Activated CD8-positive, alpha-beta memory T cell treated with anti-CD3 and anti-CD28 coated beads, Interleukin-2, amount 50 U/mL, for 48 hours (primary cell): ENCODE data around the gene FEM1A.
"Not testable (repeated sequence)": the region's sequence is repeated elsewhere in the genome, so short reads cannot be mapped to it uniquely, and the experiment has no call there.

ENCODE experiments used
- DNase-seq: peaks from one replicate; pipeline ENCODE4 v3.0.0-alpha.2; 2020

FEM1A gene

DNA sequence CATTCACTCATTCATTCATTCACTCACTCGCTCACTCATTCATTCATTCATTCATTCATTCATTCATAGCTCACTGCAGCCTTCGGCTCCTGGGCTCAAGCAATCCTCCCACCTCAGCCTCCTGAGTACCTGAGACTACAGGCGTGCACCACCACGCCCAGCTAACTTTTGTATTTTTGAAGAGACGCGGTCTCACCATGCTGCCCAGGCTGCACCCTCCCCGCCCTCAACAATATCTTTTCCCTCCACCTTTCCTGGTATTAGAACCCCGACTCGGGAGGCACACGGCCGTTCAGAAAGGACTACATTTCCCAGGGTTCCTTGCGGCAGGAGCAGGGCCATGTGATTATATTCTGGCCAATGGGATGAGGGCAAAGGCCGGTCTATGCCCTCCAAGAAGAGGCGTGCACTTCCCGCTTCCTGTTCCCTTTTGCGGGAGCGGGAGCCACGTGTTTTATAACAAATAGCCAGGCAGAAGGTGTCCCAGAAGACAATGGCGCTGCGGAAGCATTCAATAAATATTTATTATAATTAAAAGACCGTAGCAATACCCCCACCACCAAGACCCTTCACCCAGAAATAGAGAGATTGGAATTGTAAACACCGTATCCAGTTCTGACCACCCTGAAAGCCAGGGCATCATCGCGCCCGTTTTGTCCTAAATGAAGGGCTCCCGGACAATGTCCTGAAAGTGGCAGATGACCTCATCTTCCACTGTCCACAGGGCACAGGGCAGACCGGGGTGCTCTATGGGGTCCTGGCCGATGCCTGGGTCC, 24.1 kb downstream of the FEM1A start:
- DNase-seq, result peak; percentile 86

DNA sequence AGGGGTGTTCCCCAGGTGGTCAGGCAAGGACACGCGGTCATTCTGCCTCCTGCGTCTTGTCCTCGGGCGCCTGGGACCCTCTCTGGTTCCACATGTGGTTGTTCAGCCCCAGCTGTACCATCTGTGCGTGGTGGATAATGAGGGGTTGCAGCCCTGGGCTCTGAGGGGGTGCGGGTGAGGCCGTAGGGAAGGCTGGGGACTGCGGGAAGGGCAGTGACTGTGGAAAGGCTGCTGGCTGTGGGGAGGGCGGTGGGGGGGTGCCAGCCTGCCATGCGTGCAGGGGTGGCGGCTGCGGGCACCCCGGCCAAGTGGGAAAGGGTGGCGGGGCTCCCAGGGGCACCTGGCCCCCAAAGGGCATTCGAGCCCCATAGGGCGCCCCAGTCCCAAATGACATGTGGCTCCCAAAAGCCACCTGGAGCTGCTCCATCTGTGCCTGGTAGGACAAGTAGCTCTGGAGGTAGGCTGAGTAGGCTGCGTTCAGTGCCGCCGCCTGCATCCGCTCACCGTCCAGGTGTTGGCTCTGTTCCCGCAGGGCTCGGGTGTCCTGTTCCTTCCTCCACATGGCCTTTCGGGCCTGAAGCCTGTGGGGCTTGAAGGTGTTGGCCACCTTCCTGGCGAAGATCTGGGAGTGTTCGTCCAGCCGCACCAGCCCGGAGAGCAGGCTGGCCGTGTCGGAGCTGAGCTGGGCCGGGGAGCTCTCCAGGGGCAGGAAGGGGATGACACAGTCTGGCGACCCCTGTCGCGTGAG, 24.8 kb downstream of the FEM1A start:
- peak; percentile 59 for DNase-seq

DNA sequence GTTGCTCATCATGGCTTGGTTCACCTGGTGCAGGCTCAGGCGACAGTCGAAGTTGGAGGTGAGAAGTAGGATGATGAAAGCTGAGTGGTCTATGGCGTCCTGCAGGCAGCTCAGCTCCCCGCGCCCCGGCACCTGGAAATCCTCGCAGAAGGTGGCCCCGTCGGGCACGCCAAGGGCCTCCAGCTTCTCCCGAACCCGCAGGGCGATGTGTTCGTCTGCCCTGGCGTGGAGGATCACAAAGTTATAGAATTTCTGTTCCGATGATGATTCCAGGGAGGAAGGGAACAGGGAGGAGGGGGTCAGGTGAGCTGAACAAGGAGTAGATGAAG, 25.4 kb downstream of the FEM1A start:
- DNase-seq, result no peak

DNA sequence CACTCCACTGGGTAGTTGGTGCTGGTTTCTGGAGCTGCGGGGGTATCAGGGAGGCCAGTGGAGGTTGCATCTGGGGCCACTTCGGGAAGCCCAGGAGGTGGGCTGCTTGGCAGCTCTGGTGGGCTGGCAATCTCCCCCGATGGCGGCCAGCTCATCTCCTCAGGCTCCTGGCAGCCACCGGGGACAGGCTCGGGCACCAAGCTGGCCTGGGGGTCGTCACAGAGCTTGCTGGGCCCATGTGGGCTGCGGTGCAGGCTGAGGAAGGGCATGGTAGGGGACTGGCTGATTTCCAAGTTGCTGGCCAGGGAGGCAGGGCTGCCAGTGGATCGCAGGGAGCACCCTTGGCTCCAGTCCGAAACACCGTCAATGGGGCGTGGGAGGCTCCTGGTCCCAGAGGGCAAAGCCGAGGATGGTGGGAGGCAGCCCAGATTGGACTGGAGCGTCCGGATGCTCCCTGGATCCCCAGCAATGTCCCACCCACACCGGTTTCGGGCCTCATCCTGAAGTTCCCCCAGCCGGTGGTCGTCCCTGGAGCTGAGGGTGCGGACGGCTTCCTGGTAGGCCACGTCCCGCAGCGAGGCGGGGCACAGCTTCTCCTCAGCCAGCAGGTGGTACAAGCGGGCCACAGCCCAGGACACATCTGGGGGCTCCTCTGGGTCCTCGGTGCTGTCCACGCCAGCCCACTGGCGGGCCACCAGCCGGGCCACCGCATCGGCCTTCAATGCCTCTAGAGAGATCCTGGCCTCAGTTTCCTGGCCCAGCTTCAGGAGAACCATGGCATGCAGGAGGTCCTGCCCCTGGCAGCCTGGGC, 26.1 kb downstream of the FEM1A start:
- DNase-seq, result no peak

DNA sequence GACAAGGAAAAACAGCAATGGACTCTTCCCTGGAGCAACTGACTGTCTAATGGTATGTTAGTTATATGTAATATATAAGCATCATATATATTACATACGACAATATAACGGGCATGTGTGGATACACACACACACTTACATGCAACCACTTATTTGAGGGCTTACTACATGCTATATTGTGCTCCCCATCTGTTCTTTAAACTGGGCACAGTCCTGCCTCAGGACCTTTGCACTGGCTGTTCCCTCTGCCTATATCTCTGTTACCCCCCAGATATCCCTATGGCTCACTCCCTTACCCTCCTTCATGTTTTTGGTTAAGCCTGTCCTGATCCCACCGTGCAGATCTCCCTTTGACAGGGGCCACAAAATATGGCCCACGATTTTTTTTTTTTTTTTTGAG, 29.7 kb downstream of the FEM1A start:
- no peak for DNase-seq

DNA sequence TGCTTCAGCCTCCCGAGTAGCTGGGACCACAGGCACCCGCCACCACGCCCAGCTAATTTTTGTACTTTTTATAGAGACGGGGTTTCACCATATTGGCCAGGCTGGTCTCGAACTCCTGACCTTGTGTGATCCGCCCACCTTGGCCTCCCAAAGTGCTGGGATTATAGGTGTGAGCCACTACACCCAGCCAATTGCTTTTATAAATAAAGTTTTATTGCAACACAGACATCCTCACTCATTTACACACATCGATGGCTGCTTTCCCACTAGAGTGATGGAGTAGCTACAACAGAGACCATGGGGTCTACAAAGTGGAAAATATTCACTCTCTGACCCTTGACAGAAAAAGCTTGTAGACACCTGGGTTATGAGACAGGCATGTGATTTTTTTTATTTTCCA, 30.8 kb downstream of the FEM1A start:
- not testable (repeated sequence) for DNase-seq

DNA sequence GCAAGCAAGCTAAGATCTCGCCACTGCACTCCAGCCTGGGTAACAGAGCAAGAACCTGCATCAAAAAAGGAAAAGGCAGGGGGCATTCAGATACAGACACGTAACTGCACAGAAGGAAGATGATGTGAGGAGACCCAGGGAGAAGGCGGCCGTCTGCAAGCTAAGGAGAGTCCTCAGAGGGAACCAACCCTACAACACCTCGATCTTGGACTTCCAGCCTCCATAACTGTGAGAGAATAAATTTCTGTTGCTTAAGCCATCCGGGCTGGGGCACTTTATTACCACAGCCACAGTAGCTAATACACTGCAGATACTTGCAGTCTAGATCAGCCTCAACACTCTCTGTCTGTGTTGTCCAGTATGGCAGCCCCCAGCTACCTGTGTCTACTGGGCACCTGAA, 32.0 kb downstream of the FEM1A start:
- no peak for DNase-seq

DNA sequence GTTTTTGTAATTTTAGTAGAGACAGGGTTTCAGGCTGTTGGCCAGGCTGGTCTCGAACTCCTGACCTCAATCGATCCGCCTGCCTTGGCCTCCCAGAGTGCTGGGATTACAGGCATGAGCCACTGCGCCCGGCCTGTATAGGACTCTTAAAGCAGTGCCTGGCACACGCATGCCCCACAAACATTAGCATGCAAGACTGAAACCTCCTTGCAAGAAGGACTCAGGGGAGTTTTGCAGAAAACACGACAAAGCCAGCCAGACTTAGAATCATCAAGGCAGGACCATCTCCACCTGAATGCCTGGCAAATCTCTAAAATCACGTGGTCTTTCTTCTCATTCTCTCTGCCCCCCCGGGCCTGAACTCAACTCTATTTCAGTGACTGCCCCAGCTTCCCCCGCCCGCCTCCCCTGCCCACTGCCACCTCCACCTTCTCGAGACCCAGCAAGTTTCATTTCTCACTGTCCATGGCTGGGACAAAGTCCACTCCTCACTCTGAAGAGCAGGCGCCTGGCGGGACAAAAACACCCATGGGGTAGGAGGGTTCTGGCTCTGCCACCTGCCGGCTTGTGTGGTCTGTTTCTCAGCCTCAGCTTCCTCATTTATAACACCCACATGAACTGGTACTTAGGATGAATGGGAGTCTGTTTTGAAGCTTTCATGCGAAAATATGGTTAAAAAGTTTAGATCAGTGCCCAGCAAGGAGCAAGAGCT, 37.6 kb downstream of the FEM1A start:
- DNase-seq, result no peak

DNA sequence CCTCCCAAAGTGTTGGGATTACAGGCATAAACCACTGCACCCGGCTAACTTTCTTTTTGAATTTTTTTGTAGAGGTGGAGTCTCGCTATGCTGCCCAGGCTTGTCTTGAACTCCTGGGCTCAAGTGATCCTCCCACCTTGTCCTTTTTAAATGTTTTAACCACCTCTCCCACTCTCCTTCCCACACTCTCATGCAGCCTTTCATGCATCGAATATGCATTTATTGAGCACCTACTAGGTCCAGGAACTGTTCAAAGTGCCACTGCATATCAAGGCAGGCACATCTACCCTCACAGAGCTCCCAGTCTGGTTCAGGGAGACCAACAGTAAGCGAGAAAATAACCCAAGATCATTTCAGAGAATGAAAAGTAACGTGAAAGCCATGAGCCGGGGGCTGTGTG, 38.8 kb downstream of the FEM1A start:
- DNase-seq, result no peak

DNA sequence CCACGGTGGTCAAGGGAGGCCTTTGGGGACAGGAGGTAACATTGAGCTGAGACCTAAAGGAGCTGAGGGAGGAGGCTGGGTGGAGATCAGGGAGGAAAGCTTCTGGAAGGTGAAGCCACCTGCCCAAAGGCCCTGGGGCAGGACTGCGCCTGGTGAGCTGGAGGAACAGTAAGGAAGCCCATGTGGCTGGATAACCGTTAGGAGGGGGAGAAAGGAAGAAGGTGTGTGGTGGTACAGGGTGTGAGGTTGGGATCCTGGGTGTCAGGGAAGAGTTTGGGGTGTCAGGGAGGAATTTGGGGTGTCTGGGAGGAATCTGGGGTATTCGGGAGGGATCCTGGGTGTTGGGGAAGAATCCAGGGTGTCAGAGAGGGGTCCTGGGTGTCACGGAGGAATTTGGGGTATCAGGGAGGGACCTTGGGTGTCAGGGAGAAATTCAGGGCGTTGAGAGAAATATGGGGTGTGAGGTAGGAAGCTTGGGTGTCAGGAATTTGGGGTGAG, 39.3 kb downstream of the FEM1A start:
- no peak for DNase-seq

DNA sequence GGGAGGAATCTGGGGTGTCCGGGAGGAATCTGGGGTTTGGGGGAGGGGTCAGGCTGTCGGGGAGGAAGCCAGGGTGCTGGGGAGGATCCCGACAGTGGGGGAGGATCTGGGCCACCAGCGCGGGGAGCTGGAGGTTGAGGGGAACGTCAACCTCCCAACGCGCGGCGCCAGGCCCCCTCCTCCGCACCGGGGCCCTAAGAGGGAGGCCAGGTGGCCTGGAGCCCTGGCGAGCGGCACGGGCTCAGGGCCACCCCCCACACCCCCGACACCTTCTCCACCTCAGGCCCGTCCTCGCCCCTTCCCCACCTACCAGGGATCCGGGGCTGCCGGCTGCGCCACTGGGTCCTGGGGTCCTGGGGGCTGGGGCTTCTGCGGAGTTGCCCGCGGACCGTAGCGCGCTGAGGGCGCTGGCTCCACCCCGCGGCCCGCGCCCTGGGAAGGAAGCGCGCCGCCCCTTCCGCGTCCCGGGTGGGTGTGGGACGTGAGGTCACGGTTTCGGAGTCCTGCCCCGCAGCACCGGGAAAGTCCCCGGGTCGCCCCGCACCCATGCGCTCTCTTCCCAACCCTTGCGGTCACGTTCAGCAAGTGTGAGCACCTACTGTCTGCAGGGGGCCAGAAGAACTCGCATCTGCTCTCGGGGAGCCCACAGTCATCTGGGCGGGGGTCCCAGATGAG, 39.9 kb downstream of the FEM1A start, which contains the start of gene TICAM1:
Gene TICAM1 (minus strand): TSS at position 409 of the 675 bp plus-strand sequence. CDS start 13,335 bp downstream, outside the sequence.
- DNase-seq, result peak; percentile 85

DNA sequence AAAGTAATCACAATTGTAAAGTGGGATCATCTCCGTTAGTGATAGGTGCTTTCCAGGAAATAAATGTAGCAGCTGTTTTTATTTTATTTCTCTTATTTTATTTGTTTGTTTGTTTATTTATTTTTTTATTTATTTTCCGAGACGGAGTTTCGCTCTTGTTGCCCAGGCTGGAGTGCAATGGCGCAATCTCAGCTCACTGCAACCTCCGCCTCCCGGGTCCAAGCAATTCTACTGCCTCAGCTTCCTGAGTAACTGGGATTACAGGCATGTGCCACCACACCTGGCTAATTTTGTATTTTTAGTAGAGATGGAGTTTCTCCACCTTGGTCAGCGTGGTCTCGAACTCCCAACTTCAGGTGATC, 40.4 kb downstream of the FEM1A start:
- DNase-seq, result not testable (repeated sequence)

DNA sequence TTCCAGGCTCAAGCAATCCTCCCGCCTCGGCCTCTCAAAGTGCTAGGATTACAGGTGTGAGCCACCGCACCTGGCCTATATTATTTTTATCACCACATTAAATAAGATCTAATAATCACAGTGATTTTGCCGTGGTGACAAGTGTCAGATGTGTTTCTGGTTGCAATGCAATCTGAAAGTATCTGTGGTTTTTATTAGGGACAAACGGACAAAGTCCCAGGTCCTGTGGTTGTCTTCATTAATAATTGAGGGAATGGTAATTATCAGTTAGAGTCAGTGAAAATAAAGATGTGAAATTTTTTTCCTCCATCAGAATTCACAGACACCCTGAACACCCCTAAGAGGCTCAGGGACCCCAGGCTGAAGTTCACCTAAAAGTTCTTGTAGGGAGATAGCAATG, 41.2 kb downstream of the FEM1A start:
- no peak for DNase-seq

DNA sequence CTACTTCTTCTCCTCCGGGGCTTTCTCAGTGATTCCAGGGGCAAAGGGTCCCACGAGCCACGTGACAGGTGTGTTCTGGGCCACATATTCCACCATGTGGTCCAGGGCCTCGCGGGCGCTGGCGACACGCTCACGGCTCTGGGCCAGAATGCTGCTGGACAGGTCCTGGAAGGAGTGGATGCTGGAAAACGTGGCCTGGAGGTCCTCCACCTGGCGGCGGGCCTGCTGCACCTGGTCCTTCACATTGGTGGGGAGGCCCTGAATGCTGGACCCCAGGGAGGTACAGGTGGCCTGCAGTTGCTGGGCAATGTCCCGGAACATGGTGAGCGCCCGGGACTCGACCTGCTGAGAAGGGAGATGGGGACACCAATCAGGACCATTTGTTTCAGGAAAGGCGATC, 47.7 kb downstream of the FEM1A start:
- no peak for DNase-seq

DNA sequence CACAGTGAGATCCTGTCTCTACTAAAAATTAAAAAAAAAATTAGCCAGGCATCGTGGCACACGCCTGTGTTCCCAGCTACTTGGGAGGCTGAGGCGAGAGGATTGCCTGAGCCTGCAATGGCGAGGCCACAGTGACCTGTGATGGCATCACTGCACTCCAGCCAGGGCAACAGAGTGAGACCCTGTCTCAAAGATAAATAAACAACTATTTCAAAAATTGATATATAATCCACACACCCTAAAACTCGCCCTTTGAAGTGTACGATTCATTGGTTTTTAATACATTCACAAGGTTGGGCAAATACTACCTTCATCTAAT, 52.1 kb downstream of the FEM1A start:
- DNase-seq, result no peak

DNA sequence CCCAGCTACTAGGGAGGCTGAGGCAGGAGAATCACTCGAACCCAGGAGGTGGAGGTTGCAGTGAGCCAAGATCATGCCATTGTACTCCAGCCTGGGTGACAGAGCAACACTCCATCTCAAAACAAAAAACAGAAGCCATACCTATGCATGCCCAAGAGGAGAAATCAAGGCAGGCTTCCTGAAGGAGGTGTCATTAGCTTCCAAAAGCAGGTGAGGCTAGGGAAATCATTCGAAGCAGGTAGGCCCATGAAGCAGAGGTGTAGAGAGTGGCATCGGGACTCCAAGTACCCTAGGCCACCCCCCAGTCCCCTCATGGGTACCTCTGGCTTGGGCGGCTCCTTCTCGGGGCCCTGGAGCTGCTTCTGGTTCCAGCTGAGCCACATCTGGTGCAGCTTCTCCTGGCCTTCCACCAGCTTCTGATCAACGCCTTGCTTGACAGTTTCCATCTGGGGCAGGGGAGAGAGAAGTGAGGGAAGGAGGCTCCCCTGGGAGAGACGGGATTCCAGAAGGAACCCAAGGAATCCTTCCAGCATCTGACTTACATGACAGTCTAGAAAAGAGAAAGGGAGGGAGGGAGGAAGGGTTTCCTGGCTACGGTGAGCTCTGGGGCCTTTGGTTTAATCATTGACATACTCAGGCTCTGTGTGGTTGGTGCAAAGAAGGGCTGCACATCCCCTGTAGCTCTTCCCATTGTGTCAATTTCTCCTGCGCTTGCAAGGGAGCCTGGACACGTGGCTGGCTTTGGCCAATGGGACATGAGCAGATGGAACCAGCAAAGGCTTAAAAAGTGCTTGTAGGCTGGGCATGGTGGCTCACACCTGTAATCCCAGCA, 53.0 kb downstream of the FEM1A start:
- DNase-seq, result no peak

DNA sequence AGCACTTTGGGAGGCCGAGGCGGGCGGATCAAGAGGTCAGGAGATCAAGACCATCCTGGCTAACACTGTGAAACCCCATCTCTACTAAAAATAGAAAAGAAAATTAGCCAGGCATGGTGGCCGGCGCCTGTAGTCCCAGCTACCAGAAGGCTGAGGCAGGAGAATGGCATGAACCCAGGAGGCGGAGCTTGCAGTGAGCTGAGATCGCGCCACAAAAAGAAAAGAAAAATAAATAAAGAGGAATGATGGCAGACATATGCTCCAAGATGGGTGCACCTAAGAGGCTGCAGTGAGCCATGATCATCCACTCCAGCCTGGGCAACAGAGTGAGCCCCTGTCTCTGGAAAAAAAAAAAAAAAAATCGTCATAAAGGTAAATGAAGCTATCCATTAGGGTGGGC, 54.4 kb downstream of the FEM1A start:
- DNase-seq, result not testable (repeated sequence)

DNA sequence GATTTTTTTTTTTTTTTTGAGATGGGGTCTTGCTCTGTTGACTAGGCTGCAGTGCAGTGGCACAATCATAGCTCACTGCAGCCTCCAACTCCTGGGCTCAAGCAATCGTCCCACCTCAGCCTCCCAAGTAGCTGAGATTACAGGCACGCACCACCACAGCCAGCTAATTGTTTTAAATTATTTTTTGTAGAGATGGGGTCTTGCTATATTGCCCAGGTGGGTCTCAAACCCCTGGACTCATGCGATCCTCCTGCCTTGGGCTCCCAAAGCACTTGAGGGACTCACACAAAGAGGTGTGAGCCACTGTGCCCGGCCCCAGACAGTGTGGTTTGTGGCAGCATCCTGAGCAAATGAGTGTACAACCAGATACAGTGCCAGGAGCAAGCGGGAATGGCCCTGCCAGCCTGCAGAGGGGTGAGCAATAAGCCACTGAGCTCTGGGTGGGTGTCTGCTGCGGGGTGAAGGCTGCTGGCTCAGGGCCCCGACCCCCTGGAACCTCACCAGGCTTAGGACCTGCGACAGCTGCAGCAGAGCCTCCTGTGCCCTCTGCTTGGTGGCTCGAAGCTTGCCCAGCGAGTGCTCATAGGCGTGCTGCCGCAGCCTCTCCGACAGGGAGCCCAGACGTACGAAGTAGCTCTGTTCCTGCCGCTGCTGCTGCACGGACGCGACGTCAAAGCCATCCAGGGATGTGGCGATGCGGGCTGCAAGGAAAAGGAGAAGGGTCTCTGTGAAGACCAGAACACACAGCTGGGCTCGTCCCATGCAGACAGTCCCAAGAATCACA, 55.8 kb downstream of the FEM1A start:
- DNase-seq, result no peak

DNA sequence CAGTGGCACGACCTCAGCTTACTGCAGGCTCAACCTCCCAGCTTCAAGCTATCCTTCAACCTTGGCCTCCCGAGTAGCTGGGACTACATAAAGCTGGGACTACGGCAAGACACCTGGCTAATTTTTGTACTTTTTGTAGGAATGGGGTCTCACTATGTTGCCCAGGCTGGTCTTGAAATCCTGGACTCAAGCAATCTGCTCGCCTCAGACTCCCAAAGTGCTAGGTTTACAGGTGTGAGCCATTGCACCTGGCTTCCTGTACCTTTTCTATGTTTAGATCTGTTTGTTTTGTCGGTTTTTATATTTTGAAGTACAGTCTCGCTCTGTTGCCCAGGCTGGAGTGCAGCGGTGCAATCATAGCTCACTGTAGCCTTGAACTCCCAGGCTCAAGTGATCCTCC, 57.5 kb downstream of the FEM1A start:
- DNase-seq, result no peak
